HG02642 (cell line): Measurements from ENCODE around the gene DCAF8L1.
"Not testable (repeated sequence)": the region's sequence is repeated elsewhere in the genome, so short reads cannot be mapped to it uniquely, and the experiment has no call there.

Source experiments
- ATAC-seq: cut with Tn5 transposase; IDR thresholded peaks from one replicate; pipeline ENCODE4 v1.9.1; 2021; ENCODE audit warnings: mild to moderate bottlenecking; ENCODE audit not compliant: unreplicated experiment, poor library complexity

Gene DCAF8L1

DNA sequence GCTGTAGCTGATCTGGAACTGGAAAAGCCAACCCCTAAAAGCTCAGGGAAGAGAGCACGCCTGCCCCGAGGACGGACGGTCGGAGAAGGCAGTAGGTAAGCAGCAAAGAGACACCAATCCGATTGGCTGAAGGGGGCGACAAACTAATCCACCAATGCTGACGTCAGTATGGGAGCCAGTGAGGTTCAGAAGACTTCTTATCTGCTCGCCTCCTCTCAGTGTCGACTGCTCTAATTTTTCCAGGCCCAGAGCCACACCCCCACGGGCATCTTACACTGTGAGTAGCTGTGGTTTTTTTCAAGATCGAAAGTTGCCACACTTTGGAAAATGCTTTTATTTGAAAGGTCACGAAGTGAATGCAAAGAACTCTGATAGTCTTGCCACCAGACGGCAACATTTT lies at the start of gene DCAF8L1:
Gene DCAF8L1 (minus strand): TSS at position 101 of the 400 bp plus-strand sequence. CDS start 115 bp downstream, outside the sequence.
- ATAC-seq = no peak

DNA sequence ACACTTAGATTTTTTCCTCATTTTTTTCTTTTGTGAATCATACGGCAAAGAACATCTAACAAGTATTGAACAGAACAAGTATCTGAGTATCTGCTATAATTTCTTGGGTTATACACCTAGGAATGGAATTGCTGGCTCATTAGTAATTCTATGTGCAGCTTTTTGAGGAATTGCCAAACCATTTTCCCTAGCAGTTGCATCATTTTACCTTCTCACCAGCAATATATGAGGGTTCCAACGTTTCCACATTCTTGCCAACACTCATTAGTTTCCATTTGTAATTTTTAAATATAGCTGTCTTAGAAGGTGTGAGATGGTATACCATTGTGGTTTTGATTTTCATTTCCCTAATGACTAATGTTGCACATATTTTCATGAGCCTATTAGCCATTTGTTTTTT lies 41.1 kb upstream of the DCAF8L1 start:
- no peak for ATAC-seq

DNA sequence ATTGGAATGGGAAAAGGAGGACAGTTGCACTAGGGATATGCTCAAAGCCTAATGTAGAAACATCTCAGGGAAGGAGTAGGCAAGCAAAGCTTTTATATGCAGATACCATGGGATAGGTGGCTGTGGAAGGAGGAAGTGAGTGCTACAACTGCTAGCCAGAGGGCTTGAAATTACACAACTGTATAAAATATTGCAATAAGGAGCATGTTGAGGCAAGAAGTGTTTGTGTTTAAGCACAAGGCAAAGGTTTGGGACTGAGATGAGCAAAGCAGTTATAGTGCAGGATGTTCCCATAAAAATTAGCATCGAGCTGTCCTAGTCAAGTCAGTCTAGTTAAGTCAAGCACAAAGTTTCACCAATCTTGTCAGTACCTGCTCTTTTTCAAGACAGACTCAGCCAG lies 35.6 kb upstream of the DCAF8L1 start:
- no peak for ATAC-seq

DNA sequence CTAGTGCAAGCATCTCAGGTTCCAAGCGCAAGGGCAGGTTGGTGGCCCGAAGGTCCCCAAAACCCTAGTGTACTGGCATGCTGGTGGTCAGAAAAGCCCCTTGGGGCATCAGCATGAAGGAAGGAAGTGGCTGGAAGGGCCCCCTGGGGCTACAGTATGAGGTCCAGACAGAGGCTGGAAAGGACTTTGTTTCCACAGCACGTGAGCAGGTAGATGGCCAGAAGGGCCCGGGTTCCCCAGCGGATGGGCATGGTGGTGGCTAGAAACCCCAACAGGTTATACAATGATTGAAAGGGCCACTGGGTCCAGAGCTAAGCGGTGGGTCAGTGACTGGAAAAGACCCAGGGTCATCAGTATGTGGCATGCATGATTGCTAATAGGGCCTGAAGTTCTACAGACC lies 34.7 kb upstream of the DCAF8L1 start:
- no peak for ATAC-seq

DNA sequence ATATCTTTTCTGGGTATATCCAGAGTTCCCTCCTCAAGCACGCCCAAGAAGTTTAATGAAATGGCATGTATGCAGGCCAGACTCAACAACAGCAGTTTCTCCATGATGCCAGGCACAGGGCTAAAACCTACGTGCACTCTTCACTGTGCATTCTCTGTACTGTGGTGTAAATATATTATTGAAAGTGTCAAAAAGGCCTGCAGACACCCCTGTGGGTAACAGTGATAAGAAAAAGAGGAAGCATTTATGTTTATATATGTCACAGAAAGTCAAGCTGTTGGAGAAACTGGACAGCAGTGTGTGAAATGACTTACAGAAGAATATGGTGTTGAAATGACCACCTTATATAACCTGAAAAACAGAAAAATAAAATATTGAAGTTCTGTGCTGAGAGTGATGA lies 29.6 kb upstream of the DCAF8L1 start:
- no peak for ATAC-seq

DNA sequence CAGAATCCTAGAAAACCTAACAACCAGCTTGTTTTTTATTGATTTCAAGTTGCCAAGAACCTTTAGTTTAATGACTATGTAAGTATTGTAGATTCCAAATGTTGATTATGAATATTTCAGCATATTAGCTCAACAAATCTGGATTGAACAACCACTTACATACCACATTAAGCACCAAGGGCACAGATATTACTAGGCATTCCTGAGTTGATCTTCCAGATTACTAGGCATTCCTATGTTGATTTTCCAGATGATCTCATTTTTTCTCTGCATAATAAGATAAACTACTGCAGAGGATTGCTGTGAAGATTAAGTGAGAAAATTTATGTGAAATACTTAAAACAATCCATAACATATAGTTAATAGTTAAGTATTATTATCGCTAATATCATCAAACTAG lies 17.4 kb upstream of the DCAF8L1 start:
- ATAC-seq = no peak

DNA sequence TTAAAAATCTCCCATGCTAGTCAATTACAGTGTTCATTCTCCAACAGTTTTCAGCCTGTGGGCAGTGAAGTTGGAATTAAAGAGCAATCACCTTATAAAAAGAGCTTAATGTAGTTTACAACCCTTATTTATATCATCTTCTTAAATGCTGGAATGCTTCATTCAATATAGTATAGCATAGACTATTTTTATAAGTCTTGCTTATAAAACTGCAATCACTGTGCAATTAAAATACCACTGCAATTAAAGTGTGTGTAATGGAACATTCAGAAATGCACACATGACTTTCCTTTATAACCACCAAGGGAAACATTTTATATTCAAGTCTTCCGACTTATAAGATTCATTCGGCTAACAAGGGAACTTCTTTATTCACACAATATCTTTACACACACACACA lies 16.4 kb upstream of the DCAF8L1 start:
- no peak for ATAC-seq

DNA sequence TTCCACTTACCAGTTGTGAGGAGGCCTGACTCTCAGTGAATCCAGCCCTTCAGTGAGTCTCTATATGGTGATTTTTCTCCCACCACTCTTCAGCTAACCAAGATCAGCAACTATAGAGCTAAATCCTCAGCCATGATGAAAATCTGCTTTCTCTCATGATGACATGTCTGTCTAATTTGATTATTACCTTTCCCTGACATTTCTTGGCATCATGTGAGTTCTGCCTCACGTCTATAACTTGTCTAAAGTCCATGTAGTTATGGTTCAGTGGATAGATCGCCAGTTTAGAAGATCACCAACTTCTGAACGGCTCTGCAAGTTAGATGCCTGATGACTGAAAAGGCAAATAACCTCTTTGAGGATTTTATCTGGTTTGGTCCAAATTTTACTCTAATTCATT lies 14.9 kb upstream of the DCAF8L1 start:
- ATAC-seq = no peak

DNA sequence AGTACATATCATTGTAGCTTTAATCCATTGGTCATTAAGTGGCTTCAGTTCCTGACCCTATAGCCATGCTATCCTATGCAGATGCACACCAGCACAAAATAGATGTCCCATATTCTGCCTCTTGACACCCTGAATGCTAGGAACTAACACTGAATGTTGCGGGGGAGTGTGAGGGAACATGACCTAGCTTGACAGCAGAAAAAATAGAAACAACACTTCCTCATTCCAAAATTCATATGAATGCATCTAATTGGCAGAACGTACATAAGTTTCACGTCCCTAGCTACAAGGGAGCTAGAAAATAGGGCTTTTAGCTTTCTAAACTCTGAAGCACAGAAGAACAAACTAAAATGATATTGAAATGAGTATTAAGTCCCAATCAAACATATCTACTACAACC lies 14.4 kb upstream of the DCAF8L1 start:
- ATAC-seq = no peak

DNA sequence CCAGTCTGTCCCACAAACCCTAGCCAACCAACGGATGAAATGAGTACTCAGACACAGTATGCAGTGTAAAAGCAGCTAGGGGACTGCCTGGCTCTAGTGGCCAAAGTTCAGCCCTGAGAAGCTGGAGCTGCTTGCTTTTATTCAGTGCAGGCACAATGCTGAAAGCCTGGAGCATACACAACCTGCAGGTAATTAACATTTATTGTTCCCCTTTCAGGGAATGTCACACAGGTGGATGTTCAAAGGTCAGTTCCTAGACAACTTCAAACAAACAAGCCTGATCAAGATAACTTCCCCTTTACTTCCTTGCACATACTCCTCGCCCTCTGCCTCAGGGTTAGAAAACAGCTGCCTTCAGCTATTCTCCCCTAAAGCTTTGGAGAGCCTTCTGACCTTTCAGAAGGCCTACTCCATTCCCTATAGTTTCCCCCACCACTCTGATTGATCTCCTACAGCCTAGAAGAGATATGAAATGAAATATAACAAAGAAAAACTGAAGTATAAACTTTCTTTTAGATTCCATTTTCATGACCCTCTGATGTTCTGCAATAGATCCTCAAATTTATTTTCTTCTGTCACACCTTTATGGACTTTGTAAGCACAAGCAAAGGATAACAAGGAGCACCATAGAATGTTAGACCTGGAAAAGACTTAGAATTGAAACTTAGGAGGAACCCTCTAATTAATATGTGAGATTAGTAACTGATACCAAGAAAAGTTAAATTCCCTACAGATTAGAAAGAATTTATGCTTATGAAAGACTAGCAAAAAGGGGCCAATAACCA lies 6.8 kb upstream of the DCAF8L1 start:
- no peak for ATAC-seq

DNA sequence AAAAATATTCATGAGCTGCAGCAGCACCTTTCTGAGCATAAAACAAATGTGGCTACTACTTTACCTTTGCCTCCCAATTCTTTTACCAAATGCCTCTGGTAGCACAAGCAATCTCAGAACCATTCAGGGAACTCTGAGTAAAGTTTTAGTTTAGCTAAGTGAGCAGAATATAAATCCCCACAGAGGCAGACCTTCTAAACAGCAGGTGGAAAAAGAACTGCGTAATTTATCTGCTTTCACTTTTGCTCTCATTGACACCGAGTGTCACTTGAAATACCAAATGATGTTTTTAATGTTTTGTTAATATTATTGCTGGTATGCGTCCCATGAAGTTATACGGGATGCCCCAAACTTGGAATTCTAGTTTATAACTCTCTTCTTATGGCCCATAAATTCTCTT lies 4.3 kb downstream of the DCAF8L1 start:
- ATAC-seq = not testable (repeated sequence)

DNA sequence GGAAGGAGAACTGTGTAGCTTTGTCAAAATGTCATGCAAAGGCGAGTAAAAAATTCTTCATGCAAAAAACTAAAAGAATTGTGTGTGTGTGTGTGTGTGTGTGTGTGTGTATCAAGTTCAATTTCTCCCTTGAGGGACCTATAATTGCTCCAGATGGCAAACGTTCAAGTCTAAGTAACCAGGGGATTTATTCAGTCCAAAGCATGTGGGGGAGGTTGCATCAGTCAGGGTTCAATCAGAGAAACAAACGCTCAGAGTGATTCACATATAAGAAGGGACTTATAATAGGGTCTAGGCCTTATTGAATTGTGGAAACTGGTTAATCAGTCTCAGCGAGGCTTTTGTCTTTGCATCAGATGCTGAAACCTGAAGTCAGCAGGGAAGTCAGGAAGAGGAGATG lies 5.0 kb downstream of the DCAF8L1 start:
- ATAC-seq = no peak

DNA sequence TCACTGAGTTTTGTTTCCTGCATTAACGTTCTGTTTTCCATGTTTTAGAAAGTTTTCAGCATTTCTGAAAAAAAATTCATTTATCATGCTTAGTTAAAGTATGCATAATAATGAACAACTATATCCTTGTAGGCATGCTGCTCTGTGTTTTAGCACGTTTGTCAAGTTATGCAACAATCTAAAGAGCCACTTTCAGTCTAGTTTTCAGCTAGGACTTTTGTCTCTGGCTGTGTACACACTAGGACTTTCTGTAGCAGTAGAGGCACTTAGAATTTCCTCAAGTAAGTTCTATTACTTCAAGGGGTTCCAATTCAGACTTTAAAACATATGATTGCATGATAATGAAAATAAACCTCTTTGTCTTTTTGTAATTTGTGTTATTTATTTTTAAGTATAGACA lies 12.4 kb downstream of the DCAF8L1 start:
- ATAC-seq = no peak

DNA sequence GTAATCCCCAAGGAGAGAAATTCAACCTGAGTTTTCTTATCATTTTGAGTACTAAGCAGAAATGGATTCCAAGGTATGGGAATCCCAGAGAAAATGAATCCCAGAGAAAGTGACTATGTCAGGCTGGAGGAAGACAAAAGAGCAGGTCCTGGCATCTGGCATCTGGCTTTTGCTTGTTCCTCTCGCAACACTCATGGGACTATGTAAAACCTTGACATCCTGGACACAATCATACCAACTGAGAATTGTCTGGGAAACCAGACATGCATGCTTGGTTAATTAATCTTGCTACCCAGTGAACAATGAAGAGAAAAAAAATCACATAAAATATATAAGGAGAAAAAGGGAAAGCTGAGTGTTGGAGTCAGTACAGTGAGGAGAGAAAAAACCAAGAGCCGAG lies 12.9 kb downstream of the DCAF8L1 start:
- no peak for ATAC-seq

DNA sequence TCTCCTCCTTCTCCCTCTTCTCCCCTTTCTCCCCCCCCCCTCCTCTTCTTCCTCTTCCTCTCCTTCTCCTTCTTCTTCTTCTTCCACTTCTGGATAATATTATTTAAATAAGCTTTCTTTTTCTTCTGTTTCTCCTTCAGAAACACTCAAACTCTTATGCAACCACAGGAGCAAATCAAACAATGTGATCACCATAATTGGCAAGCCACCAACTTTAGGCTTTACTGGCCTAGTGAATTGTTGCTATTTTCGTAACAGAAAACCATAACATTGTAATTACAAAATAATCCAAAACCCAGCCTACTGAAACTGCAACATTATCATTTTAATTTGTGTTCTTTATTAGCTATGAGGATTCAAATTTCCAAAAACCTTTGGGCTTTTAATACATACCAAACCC lies 14.3 kb downstream of the DCAF8L1 start:
- no peak for ATAC-seq

DNA sequence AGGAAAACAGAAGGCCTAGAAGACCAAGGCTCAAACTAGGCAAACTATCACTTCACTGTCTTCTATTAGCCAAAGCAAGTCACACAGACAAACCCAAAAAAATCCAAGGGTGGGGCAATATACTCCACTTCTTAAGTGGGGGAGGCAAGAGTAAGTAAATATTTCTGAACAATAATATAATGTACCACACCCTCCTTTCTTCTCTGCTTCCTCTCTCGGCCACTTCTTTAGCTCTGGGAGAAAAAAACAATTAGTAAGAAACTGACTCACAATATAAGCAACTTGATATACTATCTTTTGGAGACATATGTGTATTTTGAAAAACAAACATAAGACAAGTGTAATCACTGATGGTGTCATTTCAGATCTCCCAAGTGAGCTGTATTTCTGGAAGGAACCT lies 14.8 kb downstream of the DCAF8L1 start:
- ATAC-seq = no peak

DNA sequence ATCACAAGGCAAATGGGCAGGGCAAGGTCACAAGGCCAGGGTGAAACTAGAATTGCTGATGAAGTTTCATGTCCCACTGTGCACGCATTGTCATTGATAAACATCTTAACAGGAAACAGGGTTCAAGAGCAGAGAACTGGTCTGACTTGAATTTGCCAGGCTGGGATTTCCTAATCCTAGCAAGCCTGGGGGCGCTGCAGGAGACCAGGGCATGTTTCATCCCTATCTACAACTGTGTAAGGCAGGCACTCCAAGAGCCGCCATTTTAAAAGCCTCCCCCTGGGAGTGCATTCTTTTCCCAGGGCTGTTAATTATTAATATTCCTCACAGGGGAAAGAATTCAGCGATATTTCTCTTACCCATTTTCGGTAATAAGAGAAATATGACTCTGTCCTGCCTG lies 15.9 kb downstream of the DCAF8L1 start:
- not testable (repeated sequence) for ATAC-seq

DNA sequence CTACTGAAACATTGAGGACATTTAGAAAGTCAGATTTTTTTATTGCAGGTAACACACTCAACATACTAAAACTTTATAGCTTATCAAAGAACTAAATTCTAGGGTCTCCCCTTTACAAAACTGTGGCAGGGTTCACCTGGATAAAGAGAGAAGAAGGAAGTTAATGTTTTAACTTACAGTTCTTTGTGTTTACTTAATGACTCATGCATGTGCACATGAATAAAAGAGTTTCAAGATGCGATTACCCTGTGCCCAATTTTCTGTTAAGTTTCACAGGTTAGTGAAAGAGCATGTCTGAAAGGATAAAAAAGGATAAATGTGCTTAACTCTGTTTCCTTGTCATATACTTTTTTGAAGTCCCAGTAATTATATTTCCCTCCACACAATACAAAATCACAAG lies 16.8 kb downstream of the DCAF8L1 start:
- ATAC-seq = no peak

DNA sequence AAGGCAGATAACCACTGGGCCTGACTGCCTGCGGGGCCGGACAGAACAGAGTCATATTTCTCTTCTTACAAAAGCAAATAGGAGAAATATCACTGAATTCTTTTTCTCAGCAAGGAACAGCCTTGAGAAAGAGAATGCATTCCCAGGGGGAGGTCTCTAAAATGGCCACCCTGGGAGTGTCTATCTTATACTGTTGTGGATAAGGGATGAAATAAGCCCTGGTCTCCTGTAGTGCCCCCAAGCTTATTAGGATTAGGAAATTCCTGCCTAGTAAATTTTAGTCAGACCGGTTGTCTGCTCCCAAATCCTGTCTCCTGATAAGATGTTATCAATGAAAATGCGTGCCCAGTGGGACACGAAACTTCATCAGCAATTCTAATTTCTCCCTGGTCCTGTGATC lies 20.8 kb downstream of the DCAF8L1 start:
- not testable (repeated sequence) for ATAC-seq

DNA sequence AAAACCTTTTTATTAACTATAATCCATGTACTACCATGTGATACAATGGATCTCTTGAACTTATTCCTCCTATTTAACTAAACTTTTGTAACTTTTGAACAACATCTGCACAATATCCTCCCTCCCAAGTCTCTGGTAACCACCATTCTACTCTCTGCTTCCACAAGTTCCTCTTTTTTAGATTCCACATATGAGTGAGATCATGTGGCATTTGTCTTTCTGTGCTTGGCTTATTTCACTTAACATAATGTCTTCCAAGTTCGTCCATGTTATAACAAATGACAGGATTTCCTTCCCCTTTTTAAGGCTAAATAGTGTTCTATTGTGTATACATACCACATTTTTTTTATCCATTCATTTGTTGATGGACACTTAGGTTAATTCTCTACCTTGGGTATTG lies 28.1 kb downstream of the DCAF8L1 start:
- ATAC-seq = no peak

DNA sequence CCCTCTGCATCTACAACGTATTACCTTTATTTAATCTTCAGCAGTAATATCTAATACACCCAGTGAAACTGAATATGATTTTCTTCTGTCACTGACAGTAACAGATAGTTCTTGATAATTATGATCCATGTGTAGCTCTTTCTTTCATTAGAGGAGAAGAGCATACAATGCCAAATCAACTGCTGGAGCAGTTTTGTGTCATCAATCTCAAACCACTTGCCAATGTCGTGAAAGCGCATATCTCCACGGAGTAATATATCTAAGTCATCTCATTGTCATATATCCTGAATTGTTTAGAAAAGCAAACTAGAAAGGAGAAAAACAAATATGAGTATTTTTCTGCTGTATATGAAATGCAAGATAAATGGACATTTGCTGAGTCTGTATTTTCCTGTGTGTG lies 47.9 kb downstream of the DCAF8L1 start:
- ATAC-seq = no peak
